GM12878 (cell line): ENCODE measurements around the gene SRSF9. TPM values are rescaled to one million over a fixed set of nuclear protein-coding genes. Genes with fewer than 3 reads are reported as not detected.

Source experiments
- ATAC-seq: fragments of 200-7000 bp; cut with Tn5 transposase; 3 replicates; pipeline ENCODE4 v1.9.1; 2020; ENCODE audit warnings: mild to moderate bottlenecking, moderate library complexity
- BruUV-seq: library from RNA; stranded (reverse); fragments of 400-500 nt; replicated peaks from 2 replicates; lab custom pipeline; 2021; lab: Mats Ljungman, UMichigan
- CTCF ChIA-PET: fragments of 300-600 bp; sonication (Branson Sonifier 250); formaldehyde crosslinking; extraction: SDS; loops from one replicate; lab custom pipeline; 2021; ENCODE audit warnings: inconsistent platforms; lab: Yijun Ruan, JAX
- POLR2A ChIA-PET: fragments of 350-600 bp; formaldehyde crosslinking; extraction: SDS; loops from one replicate; lab custom pipeline; 2021; ENCODE audit warnings: inconsistent platforms; lab: Charles Lee
- RAD21 ChIA-PET: fragments of 300-600 bp; sonication (Branson Sonifier 250); formaldehyde crosslinking; loops from one replicate; lab custom pipeline; 2023; ENCODE audit warnings: antibody characterized with exemption; ENCODE audit not compliant: unreplicated experiment; lab: Charles Lee
- SMC1A ChIA-PET: fragments of 300-600 bp; sonication (Branson Sonifier 250); formaldehyde crosslinking; loops from one replicate; lab custom pipeline; 2023; ENCODE audit not compliant: unreplicated experiment, uncharacterized antibody; lab: Charles Lee
- DNase-seq: peaks from one replicate; pipeline ENCODE4 v3.0.0-alpha.2; 2011; ENCODE audit warnings: low read depth, low spot score
- FAIRE-seq: peaks from 3 replicates; lab custom pipeline; 2011; peaks lifted over from hg19 to GRCh38; lab: Jason Lieb, UNC
- H2AFZ ChIP-seq: 2 replicates; pipeline ENCODE4 v1.6.0; 2011; ENCODE audit warnings: low read depth, low read length, control low read depth; ENCODE audit not compliant: control insufficient read depth
- H3K27ac ChIP-seq: 2 replicates; pipeline ENCODE4 v1.5.1; 2011; ENCODE audit warnings: control low read depth; ENCODE audit not compliant: control insufficient read depth, insufficient read depth
- H3K27me3 ChIP-seq, 2 experiments: replicated peaks in 1 of 2; 2 replicates each; pipeline versions ENCODE4 v1.6.0 to v1.6.1; 2011; ENCODE audit warnings: low read length in 1 of 2; ENCODE audit not compliant: control insufficient read depth in 2 of 2, insufficient read depth in 2 of 2
- H3K36me3 ChIP-seq, 2 experiments: 2 replicates each; pipeline ENCODE4 v1.5.1; 2011; ENCODE audit warnings: low read length in 1 of 2; ENCODE audit not compliant: control insufficient read depth in 2 of 2, insufficient read depth in 2 of 2
- H3K4me1 ChIP-seq: 2 replicates; pipeline ENCODE4 v1.6.1; 2011; ENCODE audit warnings: mild to moderate bottlenecking, low read length, moderate library complexity, mixed read lengths; ENCODE audit not compliant: control insufficient read depth, insufficient read depth
- H3K4me2 ChIP-seq: 2 replicates; pipeline ENCODE4 v1.6.0; 2011; ENCODE audit warnings: control low read depth; ENCODE audit not compliant: control insufficient read depth, insufficient read depth
- H3K4me3 ChIP-seq: fragments of 200-600 bp; sonication (generic); 2 replicates; pipeline ENCODE4 v1.5.1; 2016
- H3K79me2 ChIP-seq: 2 replicates; pipeline ENCODE4 v1.6.0; 2011; ENCODE audit warnings: low read length; ENCODE audit not compliant: control insufficient read depth, insufficient read depth
- H3K9ac ChIP-seq: 2 replicates; pipeline ENCODE4 v1.8.0; 2011; ENCODE audit warnings: low read length, control low read depth, mixed read lengths; ENCODE audit not compliant: control insufficient read depth, insufficient read depth
- H3K9me3 ChIP-seq: replicated peaks from 3 replicates; pipeline ENCODE4 v1.5.1; 2011; ENCODE audit warnings: mild to moderate bottlenecking, low read length; ENCODE audit not compliant: control insufficient read depth, insufficient read depth
- H4K20me1 ChIP-seq: 2 replicates; pipeline ENCODE4 v1.6.0; 2011; ENCODE audit not compliant: control insufficient read depth, insufficient read depth
- BHLHE40 ChIP-seq, 2 experiments: fragments of 450-650 bp in 1 of 2; IDR thresholded peaks; 2 replicates each; pipeline ENCODE4 v1.6.1; 2011 to 2017; ENCODE audit warnings: low read depth in 2 of 2, borderline replicate concordance in 1 of 2, improper control_type of control experiment in 1 of 2, low read length in 1 of 2, mild to moderate bottlenecking in 1 of 2
- CREB1 ChIP-seq: IDR thresholded peaks from 2 replicates; pipeline ENCODE4 v1.6.1; 2012; ENCODE audit warnings: low read depth, mild to moderate bottlenecking, inconsistent platforms
- CREM ChIP-seq: IDR thresholded peaks from 2 replicates; pipeline ENCODE4 v1.6.1; 2014; ENCODE audit warnings: antibody characterized with exemption, low read depth
- EP300 ChIP-seq, 2 experiments: fragments of 150-350 bp in 1 of 2; IDR thresholded peaks; 2 replicates each; pipeline ENCODE4 v1.6.1; 2011 to 2012; ENCODE audit warnings: low read depth in 2 of 2, low read length in 2 of 2, borderline replicate concordance in 1 of 2, improper control_type of control experiment in 1 of 2, inconsistent platforms in 1 of 2; ENCODE audit not compliant: control insufficient read depth in 1 of 2
- IKZF2 ChIP-seq, 2 experiments: fragments of 450-650 bp; IDR thresholded peaks; 2 replicates each; pipeline ENCODE4 v1.6.1; 2017; ENCODE audit warnings: mild to moderate bottlenecking in 2 of 2, moderate library complexity in 2 of 2
- IRF4 ChIP-seq: IDR thresholded peaks from 2 replicates; pipeline ENCODE4 v1.6.1; 2011; ENCODE audit warnings: low read depth, low read length
- KLF5 ChIP-seq: fragments of 450-650 bp; IDR thresholded peaks from 2 replicates; pipeline ENCODE4 v1.6.1; 2014; ENCODE audit warnings: mild to moderate bottlenecking; ENCODE audit not compliant: partially characterized antibody
- NFYA ChIP-seq: IDR thresholded peaks from 2 replicates; pipeline ENCODE4 v1.6.1; 2011; ENCODE audit warnings: low read depth, mild to moderate bottlenecking, low read length, improper control_type of control experiment, borderline replicate concordance
- SMAD5 ChIP-seq: IDR thresholded peaks from 2 replicates; pipeline ENCODE4 v1.6.1; 2016; ENCODE audit warnings: antibody characterized with exemption, low read depth
- SP1 ChIP-seq: IDR thresholded peaks from one replicate; pipeline ENCODE4 v1.6.1; 2011; ENCODE audit warnings: low read depth, low read length
- SREBF1 ChIP-seq: IDR thresholded peaks from 2 replicates; pipeline ENCODE4 v1.6.1; 2012; ENCODE audit warnings: mild to moderate bottlenecking, low read length
- SUZ12 ChIP-seq: fragments of 200-600 bp; sonication (generic); IDR thresholded peaks from one replicate; pipeline ENCODE4 v1.6.1; 2018; ENCODE audit warnings: antibody characterized with exemption, mild to moderate bottlenecking; ENCODE audit not compliant: unreplicated experiment
- ZNF217 ChIP-seq: fragments of 450-650 bp; IDR thresholded peaks from 2 replicates; pipeline ENCODE4 v1.6.1; 2017; ENCODE audit warnings: antibody characterized with exemption, mild to moderate bottlenecking
- ZNF384 ChIP-seq: IDR thresholded peaks from 2 replicates; pipeline ENCODE4 v1.6.1; 2012; ENCODE audit warnings: low read depth, mild to moderate bottlenecking, low read length, improper control_type of control experiment, borderline replicate concordance
- WGBS: methylation state at CpG from one replicate; pipeline ENCODE4 v1.1.6; 2016; ENCODE audit warnings: low lambda C conversion rate; ENCODE audit not compliant: insufficient replicate concordance, insufficient coverage; ENCODE audit errors: missing lambda C conversion rate; 5-methylcytosine and 5-hydroxymethylcytosine counted together
- in situ Hi-C: fragments of 300-500 bp; cut with MboI; formaldehyde crosslinking; loops from 9 replicates; pipeline ENCODE4 v1.14.3; 2018; ENCODE audit warnings: mixed read lengths
- intact Hi-C: fragments of 100-400 bp; cut with micrococcal nuclease; formaldehyde crosslinking; loops from one replicate; pipeline ENCODE4 v1.14.2; 2022; ENCODE audit not compliant: unreplicated experiment
- polyA plus RNA-seq, 11 experiments: library from polyadenylated mRNA; depleted of rRNA in 4 of 11; unstranded in 6 of 11; stranded (reverse) in 5 of 11; fragments of >200 nt; fragmentation: Nextera tagmentation in 4 of 11; fragmentation: Illumina TruSeq in 1 of 11; extraction: Ambion mirVana in 4 of 11; extraction: Trizol in 1 of 11; gene quantifications; 1 replicate in 1 of 11; 2 replicates in 10 of 11; pipeline versions ENCODE4 v1.2.1 to v1.2.3, GENCODE V29; 2011 to 2016; ENCODE audit warnings: inconsistent platforms in 2 of 11, missing spikeins in 2 of 11, low read depth in 1 of 11
- total RNA-seq, 4 experiments: library from RNA; depleted of rRNA in 3 of 4; stranded (reverse); fragments of >200 nt in 3 of 4; fragmentation: Illumina TruSeq in 1 of 4; extraction: Trizol in 1 of 4; gene quantifications; 2 replicates each; pipeline versions ENCODE4 v1.2.1 to v1.2.3, GENCODE V29; 2013 to 2021
- TF ChIP-seq, protein P1 (sequence below): IDR thresholded peaks from 2 replicates; pipeline ENCODE4 v1.6.1; 2012; ENCODE audit warnings: low read length, inconsistent platforms
- TF ChIP-seq, protein P2 (sequence below): IDR thresholded peaks from 2 replicates; pipeline ENCODE4 v1.6.1; 2012; ENCODE audit warnings: low read depth, low read length, improper control_type of control experiment
- TF ChIP-seq, protein P3 (sequence below): fragments of 450-650 bp; IDR thresholded peaks from 2 replicates; pipeline ENCODE4 v1.6.1; 2016; ENCODE audit warnings: mild to moderate bottlenecking
- TF ChIP-seq, protein P4 (sequence below): IDR thresholded peaks from 2 replicates; pipeline ENCODE4 v1.6.1; 2011; ENCODE audit warnings: borderline replicate concordance, low read depth, mild to moderate bottlenecking, moderate library complexity, mixed read lengths, low read length; ENCODE audit not compliant: insufficient read depth; ENCODE audit errors: extremely low read length

Gene SRSF9
- total and polyA plus RNA-seq, 10 of the 15 experiments (the other 5 are each of a cell fraction or from before 2014, with no cell fraction given) = 56.2 to 510 (median 186) TPM

DNA sequence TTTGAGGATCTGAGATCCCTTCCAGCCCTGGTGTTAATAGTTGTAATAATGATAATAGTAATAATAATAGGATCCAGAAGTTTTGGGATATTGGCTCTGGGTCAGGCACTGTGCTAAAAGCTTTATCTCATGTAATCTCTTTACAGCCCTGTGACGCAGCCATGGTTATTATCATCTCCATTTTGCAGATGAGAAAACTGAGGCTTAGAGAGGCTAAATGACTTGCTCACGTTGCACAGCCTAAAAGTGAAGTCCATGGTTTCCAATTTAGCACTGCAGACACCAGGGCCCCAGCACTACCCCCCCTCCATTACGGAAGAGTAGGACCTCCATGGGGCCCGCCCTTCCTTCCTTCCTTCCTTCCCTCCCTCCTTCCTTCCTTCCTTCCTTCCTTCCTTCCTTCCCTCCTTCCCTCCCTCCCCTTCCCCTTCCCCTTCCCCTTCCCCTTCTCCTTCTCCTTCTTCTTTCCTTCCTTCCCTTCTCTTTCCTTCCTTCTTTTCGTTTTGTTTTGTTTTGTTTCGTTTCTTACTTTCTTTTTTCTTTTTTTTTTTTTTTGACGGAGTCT, 46.6 kb downstream of the SRSF9 start:
- POLR2A ChIA-PET = no interaction called here
- no peaks in the 10 kb centered on the region for H3K36me3 ChIP-seq
- no peak overlapping the region for H3K4me3 ChIP-seq
- 18% methylated on average over 4 of the region's 7 CpGs for whole genome bisulfite sequencing
- no TSS peak for BruUV-seq
- no peak overlapping the region for H3K27ac ChIP-seq
- intact Hi-C loops (no loop called here), in situ Hi-C loops (no loop called here)
- no peaks in the 10 kb centered on the region for H3K9me3 ChIP-seq
- H3K9ac ChIP-seq = no peak overlapping the region
- H2AFZ ChIP-seq = no peak overlapping the region
- no peaks in the 10 kb centered on the region for H4K20me1 ChIP-seq
- no peak overlapping the region for H3K4me2 ChIP-seq
- SMC1A ChIA-PET = no interaction called here
- ATAC-seq (no peak), FAIRE-seq (no peak), DNase-seq (no peak)
- RAD21 ChIA-PET = no interaction called here
- H3K79me2 ChIP-seq = no peaks in the 10 kb centered on the region
- H3K4me1 ChIP-seq = no peaks in the 10 kb centered on the region
- H3K27me3 ChIP-seq = no peaks in the 10 kb centered on the region; a peak in 1 of 4 replicates
- CTCF ChIA-PET = no interaction called here
- no peak for TF ChIP-seq ZNF384
- no peak for TF ChIP-seq SMAD5
- no peak for TF ChIP-seq BHLHE40 (IDR thresholded peaks at IDR 0.05; ENCODE audit: borderline replicate concordance in 1 of 2, low read depth in 2 of 2, low read length in 1 of 2)
- TF ChIP-seq, protein P1, sequence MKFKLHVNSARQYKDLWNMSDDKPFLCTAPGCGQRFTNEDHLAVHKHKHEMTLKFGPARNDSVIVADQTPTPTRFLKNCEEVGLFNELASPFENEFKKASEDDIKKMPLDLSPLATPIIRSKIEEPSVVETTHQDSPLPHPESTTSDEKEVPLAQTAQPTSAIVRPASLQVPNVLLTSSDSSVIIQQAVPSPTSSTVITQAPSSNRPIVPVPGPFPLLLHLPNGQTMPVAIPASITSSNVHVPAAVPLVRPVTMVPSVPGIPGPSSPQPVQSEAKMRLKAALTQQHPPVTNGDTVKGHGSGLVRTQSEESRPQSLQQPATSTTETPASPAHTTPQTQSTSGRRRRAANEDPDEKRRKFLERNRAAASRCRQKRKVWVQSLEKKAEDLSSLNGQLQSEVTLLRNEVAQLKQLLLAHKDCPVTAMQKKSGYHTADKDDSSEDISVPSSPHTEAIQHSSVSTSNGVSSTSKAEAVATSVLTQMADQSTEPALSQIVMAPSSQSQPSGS = no peak
- no peak for TF ChIP-seq ZNF217
- TF ChIP-seq SREBF1 = no peak
- TF ChIP-seq IRF4 = no peak
- no peak for TF ChIP-seq SP1
- TF ChIP-seq, protein P2, sequence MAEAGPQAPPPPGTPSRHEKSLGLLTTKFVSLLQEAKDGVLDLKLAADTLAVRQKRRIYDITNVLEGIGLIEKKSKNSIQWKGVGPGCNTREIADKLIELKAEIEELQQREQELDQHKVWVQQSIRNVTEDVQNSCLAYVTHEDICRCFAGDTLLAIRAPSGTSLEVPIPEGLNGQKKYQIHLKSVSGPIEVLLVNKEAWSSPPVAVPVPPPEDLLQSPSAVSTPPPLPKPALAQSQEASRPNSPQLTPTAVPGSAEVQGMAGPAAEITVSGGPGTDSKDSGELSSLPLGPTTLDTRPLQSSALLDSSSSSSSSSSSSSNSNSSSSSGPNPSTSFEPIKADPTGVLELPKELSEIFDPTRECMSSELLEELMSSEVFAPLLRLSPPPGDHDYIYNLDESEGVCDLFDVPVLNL = no peak
- TF ChIP-seq IKZF2 (IDR thresholded peaks at IDR 0.05) = no peak
- TF ChIP-seq CREM = no peak
- TF ChIP-seq SUZ12 = no peak
- TF ChIP-seq EP300 (IDR thresholded peaks at IDR 0.05; ENCODE audit: borderline replicate concordance in 1 of 2, control insufficient read depth in 1 of 2, low read depth in 2 of 2, low read length in 2 of 2) = no peak
- TF ChIP-seq KLF5 = no peak
- TF ChIP-seq, protein P3, sequence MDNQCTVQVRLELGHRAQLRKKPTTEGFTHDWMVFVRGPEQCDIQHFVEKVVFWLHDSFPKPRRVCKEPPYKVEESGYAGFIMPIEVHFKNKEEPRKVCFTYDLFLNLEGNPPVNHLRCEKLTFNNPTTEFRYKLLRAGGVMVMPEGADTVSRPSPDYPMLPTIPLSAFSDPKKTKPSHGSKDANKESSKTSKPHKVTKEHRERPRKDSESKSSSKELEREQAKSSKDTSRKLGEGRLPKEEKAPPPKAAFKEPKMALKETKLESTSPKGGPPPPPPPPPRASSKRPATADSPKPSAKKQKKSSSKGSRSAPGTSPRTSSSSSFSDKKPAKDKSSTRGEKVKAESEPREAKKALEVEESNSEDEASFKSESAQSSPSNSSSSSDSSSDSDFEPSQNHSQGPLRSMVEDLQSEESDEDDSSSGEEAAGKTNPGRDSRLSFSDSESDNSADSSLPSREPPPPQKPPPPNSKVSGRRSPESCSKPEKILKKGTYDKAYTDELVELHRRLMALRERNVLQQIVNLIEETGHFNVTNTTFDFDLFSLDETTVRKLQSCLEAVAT = no peak
- TF ChIP-seq, protein P4, sequence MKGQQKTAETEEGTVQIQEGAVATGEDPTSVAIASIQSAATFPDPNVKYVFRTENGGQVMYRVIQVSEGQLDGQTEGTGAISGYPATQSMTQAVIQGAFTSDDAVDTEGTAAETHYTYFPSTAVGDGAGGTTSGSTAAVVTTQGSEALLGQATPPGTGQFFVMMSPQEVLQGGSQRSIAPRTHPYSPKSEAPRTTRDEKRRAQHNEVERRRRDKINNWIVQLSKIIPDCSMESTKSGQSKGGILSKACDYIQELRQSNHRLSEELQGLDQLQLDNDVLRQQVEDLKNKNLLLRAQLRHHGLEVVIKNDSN = no peak
- TF ChIP-seq CREB1 = no peak
- no peak for TF ChIP-seq NFYA
